ENCODE measurements around the gene CCDC88B. TPM values are rescaled to one million over a fixed set of nuclear protein-coding genes. Genes with fewer than 3 reads are reported as not detected.

CCDC88B gene
- total RNA-seq, 1 donor from 2014 or later = 7.9 TPM

- H3K4me1 ChIP-seq = peaks cover 19% of the 10 kb centered on the region
- H3K27me3 ChIP-seq = peaks cover 10% of the 10 kb centered on the region
- no peak overlapping the region for H3K27ac ChIP-seq
- intact Hi-C loops (cut with DNase I) = no loop called here
- TF ChIP-seq CTCF (IDR thresholded peaks at IDR 0.05) = no peak
- TF ChIP-seq POLR2A (IDR thresholded peaks at IDR 0.05) = no peak
- TF ChIP-seq POLR2AphosphoS5 (IDR thresholded peaks at IDR 0.05; ENCODE audit: insufficient read depth in 1 of 2, low read depth in 1 of 2) = no peak
- H3K36me3 ChIP-seq = no peaks in the 10 kb centered on the region
- DNase-seq (ENCODE audit: extremely low spot score in 2 of 2) = no peak
- peak overlapping the region; percentile 31 to 39 for H3K4me3 ChIP-seq
- H3K9me3 ChIP-seq = no peaks in the 10 kb centered on the region
Observed at GRCh38 chr11:64292460-64293254, 47.3 kb upstream of the CCDC88B start.

- Histone ChIP-seq H3K4me1 (peaks cover 32% of the 10 kb centered on the region), H3K36me3 (no peaks in the 10 kb centered on the region), H3K27me3 (peaks cover 10% of the 10 kb centered on the region), H3K27ac (no peak overlapping the region), H3K4me3 (no peak overlapping the region), H3K9me3 (no peaks in the 10 kb centered on the region)
- no peak for DNase-seq (ENCODE audit: extremely low spot score in 2 of 2)
- intact Hi-C loops (cut with DNase I) = loop anchor here (5.0 kb wide), 1 partner anchor 87 kb away; the partner anchor contains the start of gene FERMT3
- TF ChIP-seq CTCF (IDR thresholded peaks at IDR 0.05) (no peak), POLR2A (IDR thresholded peaks at IDR 0.05) (no peak), POLR2AphosphoS5 (IDR thresholded peaks at IDR 0.05; ENCODE audit: insufficient read depth in 1 of 2, low read depth in 1 of 2) (no peak)
Observed at GRCh38 chr11:64294774-64295173, 45.2 kb upstream of the CCDC88B start.

- no peak overlapping the region for H3K4me3 ChIP-seq
- no peak overlapping the region for H3K27ac ChIP-seq
- intact Hi-C loops (cut with DNase I) = loop anchor here (5.0 kb wide), 1 partner anchor 88 kb away; the partner anchor contains the start of gene FERMT3
- TF ChIP-seq POLR2AphosphoS5 (IDR thresholded peaks at IDR 0.05; ENCODE audit: insufficient read depth in 1 of 2, low read depth in 1 of 2) (no peak), CTCF (IDR thresholded peaks at IDR 0.05) (no peak), POLR2A (IDR thresholded peaks at IDR 0.05) (no peak)
- peaks cover 41% of the 10 kb centered on the region for H3K4me1 ChIP-seq
- no peaks in the 10 kb centered on the region for H3K9me3 ChIP-seq
- H3K27me3 ChIP-seq = peaks cover 10% of the 10 kb centered on the region
- H3K36me3 ChIP-seq = no peaks in the 10 kb centered on the region
- no peak for DNase-seq (ENCODE audit: extremely low spot score in 2 of 2)
Observed at GRCh38 chr11:64295760-64296159, 44.2 kb upstream of the CCDC88B start.

GRCh38 chr11:64296236-64296635, 43.8 kb upstream of the CCDC88B start:
- peaks cover 10% of the 10 kb centered on the region for H3K27me3 ChIP-seq
- intact Hi-C loops (cut with DNase I) = loop anchor here (5.0 kb wide), 1 partner anchor 89 kb away; the partner anchor contains the start of gene FERMT3
- DNase-seq (ENCODE audit: extremely low spot score in 2 of 2) = no peak
- peaks cover 38% of the 10 kb centered on the region for H3K4me1 ChIP-seq
- no peak overlapping the region for H3K4me3 ChIP-seq
- no peak overlapping the region for H3K27ac ChIP-seq
- H3K36me3 ChIP-seq = no peaks in the 10 kb centered on the region
- H3K9me3 ChIP-seq = no peaks in the 10 kb centered on the region
- TF ChIP-seq CTCF (IDR thresholded peaks at IDR 0.05) = no peak
- no peak for TF ChIP-seq POLR2A (IDR thresholded peaks at IDR 0.05)
- no peak for TF ChIP-seq POLR2AphosphoS5 (IDR thresholded peaks at IDR 0.05; ENCODE audit: insufficient read depth in 1 of 2, low read depth in 1 of 2)
